HAP-1 (cell line): ENCODE results near the gene EFNA2.
A peak's percentile ranks its signal among the peaks of the same experiment; 100 is the strongest.

Source experiments
- DNase-seq, 2 experiments: peaks; one replicate each; pipeline ENCODE4 v3.0.0-alpha.2; 2016 to 2020; ENCODE audit warnings: low spot score in 2 of 2
- H3K27me3 ChIP-seq: fragments of 250-450 bp; sonication (Bioruptor Pico); 2 replicates; pipeline ENCODE4 v1.5.1; 2020; ENCODE audit warnings: low read depth, mild to moderate bottlenecking, moderate library complexity
- H3K36me3 ChIP-seq: fragments of 250-450 bp; sonication (Bioruptor Pico); replicated peaks from 2 replicates; pipeline ENCODE4 v1.5.1; 2020; ENCODE audit warnings: mild to moderate bottlenecking
- H3K4me1 ChIP-seq: fragments of 250-450 bp; sonication (Bioruptor Pico); 2 replicates; pipeline ENCODE4 v1.5.1; 2020; ENCODE audit warnings: mild to moderate bottlenecking
- H3K4me3 ChIP-seq: fragments of 250-450 bp; sonication (Bioruptor Pico); 2 replicates; pipeline ENCODE4 v1.5.1; 2020; ENCODE audit warnings: mild to moderate bottlenecking, moderate library complexity
- H3K9me3 ChIP-seq: fragments of 250-450 bp; sonication (Bioruptor Pico); 2 replicates; pipeline ENCODE4 v1.5.1; 2020; ENCODE audit warnings: mild to moderate bottlenecking, moderate library complexity
- in situ Hi-C: fragments of 300-500 bp; cut with MboI; formaldehyde crosslinking; loops from 3 replicates; pipeline ENCODE4 v1.14.3; 2020; ENCODE audit warnings: low sequenced_read_pairs, inconsistent platforms, mixed read lengths

EFNA2 gene

DNA sequence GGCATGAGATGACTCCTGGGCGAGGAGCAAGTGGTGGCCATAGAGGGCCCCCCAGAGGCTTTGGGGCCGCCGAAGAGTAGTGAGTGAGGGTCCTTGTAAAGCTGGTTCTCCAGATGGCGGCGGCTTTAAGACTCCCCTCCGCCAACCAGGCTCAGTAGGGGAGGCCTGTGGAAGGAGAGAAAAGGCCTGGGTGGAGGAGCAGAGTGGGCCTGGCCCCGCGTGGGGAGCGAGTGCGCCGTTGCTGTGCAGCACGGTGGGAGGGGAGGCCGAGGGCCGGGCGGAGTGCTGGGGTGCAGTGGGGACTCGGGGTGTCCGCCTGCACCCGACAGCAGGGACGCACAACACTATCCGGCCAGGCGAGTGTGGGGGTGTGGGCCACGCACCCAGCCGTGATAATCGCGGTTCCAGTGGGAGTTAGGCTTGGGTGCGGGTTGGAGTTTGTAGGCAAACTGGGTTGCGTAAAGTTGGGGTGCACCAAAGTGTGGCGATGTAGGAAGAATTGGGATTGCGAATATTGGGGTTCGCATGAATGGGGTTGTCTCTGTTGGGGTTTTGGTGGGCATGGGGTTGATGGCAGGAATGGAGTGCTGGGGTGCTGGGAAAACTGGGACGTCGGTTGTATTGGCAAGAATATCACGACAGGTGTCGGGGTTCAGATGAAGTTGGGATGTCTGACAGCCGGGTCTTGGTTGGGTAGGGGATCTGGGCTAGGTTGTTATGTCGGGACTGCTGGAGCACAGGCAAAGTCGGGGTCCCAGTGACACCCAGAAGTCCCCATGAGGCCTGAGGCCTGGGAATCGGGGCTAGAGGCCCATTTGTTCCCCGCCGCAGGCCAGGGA lies 17.2 kb upstream of the EFNA2 start:
- peaks cover 49% of the 10 kb centered on the region for H3K36me3 ChIP-seq
- no peaks in the 10 kb centered on the region for H3K9me3 ChIP-seq
- H3K4me1 ChIP-seq, result peaks cover 31% of the 10 kb centered on the region
- H3K27me3 ChIP-seq, result no peaks in the 10 kb centered on the region
- peak overlapping the region; percentile 64 for H3K4me3 ChIP-seq
- in situ Hi-C loops, result no loop called here
- no peak for DNase-seq

GRCh38 chr19:1269065-1269477 lies 16.6 kb upstream of the EFNA2 start, which contains the start of gene CIRBP:
Gene CIRBP (plus strand): TSS chr19:1269332. CDS start chr19:1270934, 1,602 bp downstream.
- peaks cover 55% of the 10 kb centered on the region for H3K36me3 ChIP-seq

DNA sequence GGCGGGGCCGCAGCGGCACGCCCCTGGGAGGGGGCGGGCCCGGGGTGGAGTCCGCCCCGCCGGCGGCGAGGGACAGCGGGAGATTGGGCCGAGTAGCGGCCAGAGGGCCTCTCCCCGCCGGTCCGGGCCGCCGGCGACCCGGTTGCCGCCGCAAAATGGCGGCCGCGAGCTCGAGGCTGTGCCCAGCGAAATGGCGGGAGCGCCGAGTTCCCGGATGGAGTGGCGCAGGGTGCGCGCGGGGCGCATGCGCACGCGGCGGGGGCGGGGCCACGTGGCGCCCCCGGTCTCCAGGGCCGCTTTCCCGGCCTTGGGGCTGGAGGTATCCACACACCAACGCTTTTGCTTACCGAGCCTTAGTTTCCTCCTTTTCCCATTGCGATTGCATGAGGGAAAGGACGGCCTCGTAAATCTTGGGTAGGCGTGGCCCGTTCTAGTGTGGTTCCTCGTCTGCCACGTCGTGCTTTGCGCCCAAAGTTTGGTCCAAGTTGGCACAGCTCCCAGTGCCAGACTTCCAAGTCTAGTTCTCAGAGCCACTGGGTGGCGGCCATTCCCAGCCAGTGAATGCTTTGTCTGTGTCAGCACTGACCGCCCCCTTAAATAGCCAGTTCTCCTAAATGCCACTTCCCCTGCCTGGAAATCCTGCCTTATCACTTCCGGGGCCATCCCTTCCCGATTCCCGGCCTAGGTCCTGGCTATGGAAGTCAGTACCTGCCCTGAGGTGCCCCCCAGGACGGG lies 16.0 kb upstream of the EFNA2 start:
- H3K36me3 ChIP-seq, result peaks cover 59% of the 10 kb centered on the region
- no peaks in the 10 kb centered on the region for H3K9me3 ChIP-seq
- in situ Hi-C loops, result no loop called here
- peak overlapping the region; percentile 64 for H3K4me3 ChIP-seq
- peak; percentile 67 to 90 for DNase-seq
- H3K27me3 ChIP-seq, result no peaks in the 10 kb centered on the region
- H3K4me1 ChIP-seq, result peaks cover 41% of the 10 kb centered on the region

More at GRCh38 chr19:1269065-1269477, 16.6 kb upstream of the EFNA2 start, which contains the start of gene CIRBP:
- Histone ChIP-seq H3K27me3 (no peaks in the 10 kb centered on the region), H3K4me3 (peak within 1 kb of the TSS; percentile 64), H3K9me3 (no peaks in the 10 kb centered on the region), H3K4me1 (peaks cover 35% of the 10 kb centered on the region)
- in situ Hi-C loops, result no loop called here
- peak; percentile 98 to 99 for DNase-seq

GRCh38 chr19:1270213-1270853 lies 15.3 kb upstream of the EFNA2 start:
- peak overlapping the region; percentile 64 for H3K4me3 ChIP-seq
- H3K9me3 ChIP-seq, result no peaks in the 10 kb centered on the region
- DNase-seq, result no peak
- in situ Hi-C loops, result no loop called here
- H3K4me1 ChIP-seq, result peaks cover 42% of the 10 kb centered on the region
- no peaks in the 10 kb centered on the region for H3K27me3 ChIP-seq
- H3K36me3 ChIP-seq, result peaks cover 58% of the 10 kb centered on the region

DNA sequence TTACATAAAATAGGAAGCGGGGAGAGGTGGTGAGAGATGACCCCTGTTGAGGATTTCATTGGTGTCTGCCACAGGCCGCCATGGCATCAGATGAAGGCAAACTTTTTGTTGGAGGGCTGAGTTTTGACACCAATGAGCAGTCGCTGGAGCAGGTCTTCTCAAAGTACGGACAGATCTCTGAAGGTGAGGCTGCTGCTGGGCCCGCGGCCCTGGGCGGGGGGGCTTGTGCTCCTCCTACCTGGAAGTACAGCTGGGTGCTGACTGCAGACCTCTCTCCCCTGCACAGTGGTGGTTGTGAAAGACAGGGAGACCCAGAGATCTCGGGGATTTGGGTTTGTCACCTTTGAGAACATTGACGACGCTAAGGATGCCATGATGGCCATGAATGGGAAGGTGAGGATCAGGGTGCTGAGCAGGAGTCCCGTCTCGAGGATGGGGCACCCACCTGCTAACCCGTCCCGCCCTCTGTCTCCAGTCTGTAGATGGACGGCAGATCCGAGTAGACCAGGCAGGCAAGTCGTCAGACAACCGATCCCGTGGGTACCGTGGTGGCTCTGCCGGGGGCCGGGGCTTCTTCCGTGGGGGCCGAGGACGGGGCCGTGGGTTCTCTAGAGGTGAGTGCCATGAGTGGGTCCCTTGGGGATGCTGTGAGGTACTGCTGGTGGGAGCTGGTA lies 14.7 kb upstream of the EFNA2 start:
- in situ Hi-C loops, result no loop called here
- no peaks in the 10 kb centered on the region for H3K27me3 ChIP-seq
- H3K4me3 ChIP-seq, result peak overlapping the region; percentile 64
- H3K36me3 ChIP-seq, result peaks cover 58% of the 10 kb centered on the region
- DNase-seq, result no peak
- no peaks in the 10 kb centered on the region for H3K9me3 ChIP-seq
- peaks cover 37% of the 10 kb centered on the region for H3K4me1 ChIP-seq

DNA sequence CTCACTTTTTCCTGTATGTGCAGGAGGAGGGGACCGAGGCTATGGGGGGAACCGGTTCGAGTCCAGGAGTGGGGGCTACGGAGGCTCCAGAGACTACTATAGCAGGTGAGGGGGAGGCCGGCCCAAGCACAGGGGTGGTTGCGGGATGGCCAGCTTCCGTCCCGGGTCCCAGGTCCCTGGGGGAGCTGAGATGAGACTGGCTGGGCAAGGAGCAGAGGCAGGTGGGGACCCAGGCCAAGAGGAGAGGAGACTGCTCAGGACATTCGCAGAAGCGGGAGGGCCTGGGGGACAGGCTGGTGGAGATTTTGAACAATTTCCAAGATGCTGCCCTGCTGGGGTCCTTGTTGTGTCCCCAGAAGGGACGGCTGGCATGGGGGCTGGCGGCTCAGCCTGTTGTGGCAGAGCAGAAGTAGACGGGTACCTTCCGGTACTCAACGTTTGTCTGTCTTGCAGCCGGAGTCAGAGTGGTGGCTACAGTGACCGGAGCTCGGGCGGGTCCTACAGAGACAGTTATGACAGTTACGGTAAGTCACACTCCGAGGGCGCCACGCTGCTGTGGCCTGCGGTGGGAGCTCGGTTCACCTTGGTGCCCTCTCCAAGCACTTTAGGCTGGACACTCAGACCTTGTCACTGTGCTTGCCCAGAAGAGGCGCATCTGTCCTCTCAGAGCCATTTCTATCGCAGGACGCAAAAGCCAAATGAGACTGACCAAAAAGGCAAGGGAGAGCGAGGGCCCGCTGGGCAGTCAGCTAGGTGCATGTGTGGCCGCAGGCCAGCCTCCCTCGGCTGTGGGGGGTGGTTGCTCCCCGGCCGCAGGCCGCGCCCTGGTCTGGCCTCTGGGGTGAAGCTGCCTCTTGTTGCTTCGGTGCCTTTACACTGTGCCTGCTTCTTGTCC lies 13.9 kb upstream of the EFNA2 start:
- DNase-seq, result no peak
- H3K4me1 ChIP-seq, result peaks cover 41% of the 10 kb centered on the region
- H3K4me3 ChIP-seq, result no peak overlapping the region
- no peaks in the 10 kb centered on the region for H3K9me3 ChIP-seq
- no peaks in the 10 kb centered on the region for H3K27me3 ChIP-seq
- in situ Hi-C loops, result no loop called here
- peaks cover 60% of the 10 kb centered on the region for H3K36me3 ChIP-seq

GRCh38 chr19:1272423-1273262 lies 13.0 kb upstream of the EFNA2 start:
- no peaks in the 10 kb centered on the region for H3K9me3 ChIP-seq
- no peaks in the 10 kb centered on the region for H3K27me3 ChIP-seq
- H3K36me3 ChIP-seq, result peaks cover 69% of the 10 kb centered on the region
- in situ Hi-C loops, result no loop called here
- peaks cover 41% of the 10 kb centered on the region for H3K4me1 ChIP-seq
- no peak for DNase-seq
- H3K4me3 ChIP-seq, result no peak overlapping the region

DNA sequence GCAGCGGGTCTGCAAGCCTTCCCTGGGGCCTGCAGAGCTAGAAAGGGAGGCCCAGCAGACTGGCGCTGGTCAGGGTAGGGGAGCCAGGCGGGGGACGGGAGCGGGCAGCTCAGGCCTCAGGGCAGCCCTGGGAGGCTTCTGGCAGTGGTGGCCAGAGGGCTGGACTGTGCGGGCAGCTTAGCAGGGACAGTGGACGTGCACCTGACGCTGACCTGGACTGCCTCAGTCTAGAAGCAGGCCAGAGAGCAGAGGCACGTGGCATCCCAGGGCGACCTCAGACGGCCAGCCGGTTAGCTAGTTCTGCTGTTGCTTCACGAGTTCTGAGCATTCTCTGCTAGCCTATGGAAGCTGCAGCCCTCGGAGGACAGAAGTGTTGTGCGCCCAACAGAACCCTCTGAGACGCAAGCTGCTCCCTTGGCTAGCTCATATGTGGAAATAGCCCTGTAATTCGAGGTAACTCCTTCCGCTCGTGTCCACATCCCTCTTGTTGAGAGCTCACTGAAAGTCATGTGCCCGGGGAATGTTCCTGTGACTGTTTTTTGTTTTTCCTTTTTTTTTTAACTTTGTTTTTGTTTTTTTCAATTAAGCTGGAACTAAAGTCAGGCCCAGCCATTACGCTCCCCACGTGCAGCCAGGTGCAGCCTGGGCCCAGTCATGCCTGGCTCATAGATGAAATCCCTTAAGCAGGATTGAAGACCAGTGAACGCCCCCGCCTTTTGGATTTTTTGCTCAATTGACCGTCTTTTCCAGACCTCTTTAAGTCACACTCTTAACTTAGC lies 12.2 kb upstream of the EFNA2 start:
- Histone ChIP-seq H3K4me1 (peaks cover 40% of the 10 kb centered on the region), H3K27me3 (no peaks in the 10 kb centered on the region), H3K4me3 (no peak overlapping the region), H3K9me3 (no peaks in the 10 kb centered on the region), H3K36me3 (peaks cover 71% of the 10 kb centered on the region)
- DNase-seq, result no peak
- in situ Hi-C loops, result no loop called here

DNA sequence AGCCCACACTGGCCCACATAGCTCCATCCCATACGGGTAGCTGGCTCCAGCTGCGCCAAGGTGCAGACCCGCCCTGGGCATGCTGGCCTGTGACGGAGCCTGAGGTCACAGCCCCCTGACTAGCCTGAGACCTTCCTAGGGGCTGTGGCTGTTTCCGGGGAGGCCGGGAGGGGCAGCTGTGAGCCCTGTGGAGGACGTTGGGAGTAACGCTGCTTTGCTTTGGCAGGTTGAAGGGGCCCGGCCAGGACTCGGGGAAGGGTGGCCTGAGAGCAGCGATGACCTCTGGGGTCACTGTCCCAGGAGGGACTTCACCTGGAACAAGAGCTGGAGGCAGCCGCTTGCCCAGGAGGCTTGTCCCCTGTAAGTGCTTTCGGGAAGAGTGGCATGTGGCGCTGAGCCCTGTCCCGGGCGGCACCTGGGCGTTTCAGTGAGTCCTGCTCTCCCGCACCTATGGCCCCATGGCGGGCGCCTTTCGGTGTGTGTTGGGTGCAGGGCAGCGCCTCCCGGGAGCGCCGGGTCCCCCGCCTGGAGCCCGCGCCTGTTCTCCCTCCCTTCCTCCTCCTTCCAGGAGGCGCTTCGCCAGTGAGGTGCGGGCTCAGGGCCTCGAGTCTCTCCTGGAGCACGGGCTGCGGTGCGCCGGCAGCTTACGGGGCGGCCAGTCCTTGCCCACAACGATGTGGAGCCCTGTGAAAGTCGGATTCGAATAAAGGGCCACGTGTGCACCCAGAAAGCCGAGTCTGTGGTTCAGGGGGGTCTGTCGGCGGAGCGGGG lies 11.4 kb upstream of the EFNA2 start:
- DNase-seq, result no peak
- Histone ChIP-seq H3K36me3 (peaks cover 78% of the 10 kb centered on the region), H3K27me3 (no peaks in the 10 kb centered on the region), H3K4me3 (peak overlapping the region; percentile 53), H3K9me3 (no peaks in the 10 kb centered on the region), H3K4me1 (peaks cover 36% of the 10 kb centered on the region)
- in situ Hi-C loops, result no loop called here

GRCh38 chr19:1274852-1275259 lies 10.8 kb upstream of the EFNA2 start:
- peak overlapping the region; percentile 53 for H3K4me3 ChIP-seq
- DNase-seq, result no peak
- in situ Hi-C loops, result no loop called here
- no peaks in the 10 kb centered on the region for H3K27me3 ChIP-seq
- no peaks in the 10 kb centered on the region for H3K9me3 ChIP-seq
- H3K4me1 ChIP-seq, result peaks cover 36% of the 10 kb centered on the region
- H3K36me3 ChIP-seq, result peaks cover 80% of the 10 kb centered on the region
